Left ventricle myocardium superior (tissue), 1 donor: Measurements from ENCODE around the gene ZC3H4. TPM values are rescaled to one million over a fixed set of nuclear protein-coding genes. Genes with fewer than 3 reads are reported as not detected.
A peak's percentile ranks its signal among the peaks of the same experiment; 100 is the strongest.
"Not testable (repeated sequence)": the region's sequence is repeated elsewhere in the genome, so short reads cannot be mapped to it uniquely, and the experiment has no call there.

Experiments
- ATAC-seq: fragments of 200-7000 bp; cut with Tn5 transposase; one replicate; pipeline ENCODE4 v1.9.1; 2020; ENCODE audit warnings: mild to moderate bottlenecking, moderate library complexity
- DNase-seq: peaks from one replicate; pipeline ENCODE4 v3.0.0-alpha.2; 2020
- intact Hi-C: fragments of 100-400 bp; cut with micrococcal nuclease; formaldehyde crosslinking; loops from one replicate; pipeline ENCODE4 v1.11.0; 2022
- total RNA-seq: library from RNA; stranded (reverse); fragmentation: NEBNext Ultra II Directional; extraction: Animal tissue kit (Norgen Biotek cat#: 25700); gene quantifications from one replicate; pipeline ENCODE4 v1.2.1, GENCODE V29; 2021
- donor health status: DM: no; HTN: yes; CAD: no; lungs with severe emphysema.

Gene ZC3H4
- total RNA-seq, 1 donor from 2014 or later, result 22.1 TPM

- intact Hi-C loops, result no loop called here
- peak; percentile 16 for DNase-seq
- ATAC-seq, result no peak
Observed at GRCh38 chr19:47067215-47067847, 46.2 kb downstream of the ZC3H4 start.

GRCh38 chr19:47066376-47067214 lies 47.0 kb downstream of the ZC3H4 start:
- intact Hi-C loops, result no loop called here
- no peak for ATAC-seq

GRCh38 chr19:47065242-47065641 lies 48.3 kb downstream of the ZC3H4 start:
- intact Hi-C loops, result no loop called here
- ATAC-seq (no peak), DNase-seq (peak; percentile 25)

More at GRCh38 chr19:47066376-47067214, 47.0 kb downstream of the ZC3H4 start:
- peak; percentile 17 for DNase-seq

- no peak for ATAC-seq
- intact Hi-C loops, result no loop called here
- DNase-seq, result no peak
Observed at GRCh38 chr19:47063874-47064273, 49.7 kb downstream of the ZC3H4 start.

- ATAC-seq, result no peak
- DNase-seq, result no peak
- intact Hi-C loops, result no loop called here
Observed at GRCh38 chr19:47058621-47059022, 55.0 kb downstream of the ZC3H4 start.

GRCh38 chr19:47057328-47057727 lies 56.2 kb downstream of the ZC3H4 start:
- no peak for ATAC-seq

GRCh38 chr19:47056411-47056810 lies 57.2 kb downstream of the ZC3H4 start:
- intact Hi-C loops, result no loop called here

More at GRCh38 chr19:47057328-47057727, 56.2 kb downstream of the ZC3H4 start:
- intact Hi-C loops, result no loop called here
- no peak for DNase-seq

GRCh38 chr19:47050562-47050961 lies 63.0 kb downstream of the ZC3H4 start:
- ATAC-seq, DNase-seq, intact Hi-C loops: not testable (repeated sequence)

More at GRCh38 chr19:47056411-47056810, 57.2 kb downstream of the ZC3H4 start:
- DNase-seq, result no peak
- ATAC-seq, result no peak

- ATAC-seq, result no peak
- intact Hi-C loops, result no loop called here
- no peak for DNase-seq
Observed at GRCh38 chr19:47049307-47049700, 64.3 kb downstream of the ZC3H4 start.

GRCh38 chr19:47047763-47048405 lies 65.7 kb downstream of the ZC3H4 start:
- DNase-seq (peak; percentile 86), ATAC-seq (peak; percentile 89)
- intact Hi-C loops, result no loop called here

- intact Hi-C loops, result no loop called here
- ATAC-seq, result no peak
- no peak for DNase-seq
Observed at GRCh38 chr19:47047272-47047762, 66.3 kb downstream of the ZC3H4 start.

GRCh38 chr19:47045867-47046470 lies 67.6 kb downstream of the ZC3H4 start:
- intact Hi-C loops, result no loop called here
- ATAC-seq (no peak), DNase-seq (no peak)

GRCh38 chr19:47044946-47045866 lies 68.4 kb downstream of the ZC3H4 start:
- intact Hi-C loops, result no loop called here
- ATAC-seq (no peak), DNase-seq (no peak)

GRCh38 chr19:47040869-47041268 lies 72.7 kb downstream of the ZC3H4 start:
- ATAC-seq (no peak), DNase-seq (no peak)
- intact Hi-C loops, result no loop called here

GRCh38 chr19:47039239-47039874 lies 74.2 kb downstream of the ZC3H4 start:
- ATAC-seq (no peak), DNase-seq (no peak)
- intact Hi-C loops, result no loop called here

- no peak for ATAC-seq
- intact Hi-C loops, result no loop called here
- no peak for DNase-seq
Observed at GRCh38 chr19:47037766-47038165, 75.8 kb downstream of the ZC3H4 start.

GRCh38 chr19:47036097-47036651 lies 77.4 kb downstream of the ZC3H4 start:
- ATAC-seq (peak; percentile 61), DNase-seq (peak; percentile 48)
- intact Hi-C loops, result no loop called here
